Thyroid gland (tissue), 4 donors: ENCODE results near the gene PLA2G2C.

ENCODE experiments used
- POLR2A ChIP-seq, 2 donors: fragments of 450-650 bp; IDR thresholded peaks; one replicate each; pipeline ENCODE4 v1.6.1; 2017; ENCODE audit warnings: antibody characterized with exemption in 2 of 2, mild to moderate bottlenecking in 2 of 2, moderate library complexity in 1 of 2
- TF ChIP-seq, protein P1 (sequence below), 6 experiments: fragments of 200-600 bp in 3 of 6; fragments of 450-650 bp in 3 of 6; sonication (generic) in 3 of 6; IDR thresholded peaks; one replicate each; pipeline ENCODE4 v1.5.1; 2016 to 2019; ENCODE audit warnings: antibody characterized with exemption in 6 of 6, mild to moderate bottlenecking in 2 of 6, inconsistent platforms in 1 of 6, moderate library complexity in 1 of 6

DNA sequence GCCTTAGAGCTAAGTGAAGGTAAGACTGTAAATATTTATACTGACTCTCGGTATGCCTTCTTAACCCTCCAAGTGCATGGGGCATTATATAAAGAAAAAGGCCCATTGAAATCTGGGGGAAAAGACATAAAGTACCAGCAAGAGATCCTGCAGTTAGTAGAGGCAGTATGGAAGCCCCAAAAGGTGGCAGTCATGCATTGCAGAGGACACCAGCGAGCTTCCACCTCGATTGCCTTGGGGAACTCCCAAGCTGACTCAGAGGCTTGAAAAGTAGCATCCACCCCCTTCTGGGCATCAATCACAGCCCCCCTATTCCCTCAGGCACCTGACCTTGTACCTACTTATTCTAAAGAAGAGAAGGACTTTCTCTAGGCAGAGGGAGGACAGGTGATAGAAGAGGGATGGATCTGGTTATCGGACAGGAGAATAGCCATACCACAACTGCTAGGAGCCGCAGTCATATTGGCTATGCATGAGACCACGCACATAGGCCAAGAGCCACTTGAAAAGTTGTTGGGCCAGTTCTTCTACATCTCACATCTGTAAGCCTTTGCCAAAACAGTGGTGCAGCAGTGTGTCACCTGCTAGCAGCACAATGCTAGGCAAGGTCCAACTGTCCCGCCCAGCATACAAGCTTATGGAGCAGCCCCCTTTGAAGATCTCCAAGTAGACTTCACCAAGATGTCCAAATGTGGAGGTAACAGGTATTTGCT is 27.8 kb downstream of the PLA2G2C start:
- TF ChIP-seq POLR2A (IDR thresholded peaks at IDR 0.05): no peak
- TF ChIP-seq, protein P1, sequence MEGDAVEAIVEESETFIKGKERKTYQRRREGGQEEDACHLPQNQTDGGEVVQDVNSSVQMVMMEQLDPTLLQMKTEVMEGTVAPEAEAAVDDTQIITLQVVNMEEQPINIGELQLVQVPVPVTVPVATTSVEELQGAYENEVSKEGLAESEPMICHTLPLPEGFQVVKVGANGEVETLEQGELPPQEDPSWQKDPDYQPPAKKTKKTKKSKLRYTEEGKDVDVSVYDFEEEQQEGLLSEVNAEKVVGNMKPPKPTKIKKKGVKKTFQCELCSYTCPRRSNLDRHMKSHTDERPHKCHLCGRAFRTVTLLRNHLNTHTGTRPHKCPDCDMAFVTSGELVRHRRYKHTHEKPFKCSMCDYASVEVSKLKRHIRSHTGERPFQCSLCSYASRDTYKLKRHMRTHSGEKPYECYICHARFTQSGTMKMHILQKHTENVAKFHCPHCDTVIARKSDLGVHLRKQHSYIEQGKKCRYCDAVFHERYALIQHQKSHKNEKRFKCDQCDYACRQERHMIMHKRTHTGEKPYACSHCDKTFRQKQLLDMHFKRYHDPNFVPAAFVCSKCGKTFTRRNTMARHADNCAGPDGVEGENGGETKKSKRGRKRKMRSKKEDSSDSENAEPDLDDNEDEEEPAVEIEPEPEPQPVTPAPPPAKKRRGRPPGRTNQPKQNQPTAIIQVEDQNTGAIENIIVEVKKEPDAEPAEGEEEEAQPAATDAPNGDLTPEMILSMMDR (IDR thresholded peaks at IDR 0.05): peak in 2 of 6 experiments; percentile 5 to 9
